NCI-H146 treated with DMSO at 0.1 percent for 48 hours (cell line): ENCODE results near the gene TCTN1.
"Not testable (repeated sequence)": the region's sequence is repeated elsewhere in the genome, so short reads cannot be mapped to it uniquely, and the experiment has no call there.

Experiments used
- DNase-seq: peaks from one replicate; lab custom pipeline; 2025; ENCODE audit not compliant: unreplicated experiment; lab: John Stamatoyannopoulos, UW

TCTN1 gene

GRCh38 chr12:110637869-110638441, 24.0 kb downstream of the TCTN1 start:
- no peak for DNase-seq

- DNase-seq: no peak
These were observed 24.9 kb downstream of the TCTN1 start for GRCh38 chr12:110638796-110639195.

GRCh38 chr12:110639336-110640141, 25.6 kb downstream of the TCTN1 start:
- no peak for DNase-seq

DNA sequence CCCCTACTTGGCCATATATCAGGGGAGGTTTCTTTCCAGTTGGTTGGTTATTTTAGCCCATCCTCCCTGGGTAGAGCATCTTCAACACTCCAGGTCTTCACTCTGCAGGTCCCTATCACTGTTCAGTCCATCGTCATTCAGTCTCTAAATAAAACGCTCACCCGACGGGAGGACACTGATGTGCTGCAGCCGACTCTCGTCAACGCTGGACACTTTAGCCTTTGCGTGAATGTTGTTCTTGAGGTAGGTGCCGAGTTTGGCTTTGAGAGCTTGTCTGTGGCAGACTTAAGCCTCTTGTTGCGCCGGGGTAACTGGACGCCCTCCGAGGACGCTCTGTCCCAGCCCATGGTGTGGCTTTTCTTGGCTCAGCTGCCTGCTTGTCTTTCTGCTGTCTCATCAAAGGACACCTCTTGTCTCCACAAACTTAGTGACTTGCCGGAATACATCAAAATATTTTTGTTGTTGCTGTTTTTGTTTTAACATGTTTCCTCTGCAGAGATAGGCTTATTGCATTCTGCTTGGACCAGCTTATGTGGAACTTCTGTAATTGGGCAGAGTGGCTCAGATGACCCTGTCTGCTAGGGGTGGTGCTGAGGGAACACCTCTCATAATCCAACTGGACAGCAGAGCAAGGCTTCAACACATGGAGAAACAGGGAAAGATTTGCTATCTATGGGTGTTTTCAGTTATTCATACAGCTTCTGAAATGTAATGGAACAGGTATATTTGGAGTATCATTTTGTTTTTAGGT, 26.5 kb downstream of the TCTN1 start:
- no peak for DNase-seq

- no peak for DNase-seq
These were observed 27.6 kb downstream of the TCTN1 start for GRCh38 chr12:110641521-110641920.

GRCh38 chr12:110647631-110648040, 33.7 kb downstream of the TCTN1 start:
- DNase-seq: no peak

GRCh38 chr12:110649341-110649847, 35.5 kb downstream of the TCTN1 start:
- no peak for DNase-seq

DNA sequence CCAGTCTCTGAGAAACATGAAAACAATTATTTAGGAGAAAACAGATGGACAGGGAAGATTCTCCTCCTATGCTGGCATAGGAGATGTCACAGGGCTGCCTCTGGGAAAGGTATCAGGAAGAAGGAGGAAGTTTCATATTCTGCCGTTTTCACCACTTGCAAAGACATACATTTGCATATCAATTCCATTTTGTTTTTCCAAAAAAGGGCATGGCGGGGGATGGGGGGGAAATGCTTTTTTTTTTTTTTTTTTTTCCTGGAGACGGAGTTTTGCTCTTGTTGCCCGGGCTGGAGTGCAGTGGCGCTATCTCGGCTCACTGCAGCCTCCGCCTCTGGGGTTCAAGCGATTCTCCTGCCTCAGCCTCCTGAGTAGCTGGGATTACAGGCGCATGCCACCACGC, 40.3 kb downstream of the TCTN1 start:
- not testable (repeated sequence) for DNase-seq

DNA sequence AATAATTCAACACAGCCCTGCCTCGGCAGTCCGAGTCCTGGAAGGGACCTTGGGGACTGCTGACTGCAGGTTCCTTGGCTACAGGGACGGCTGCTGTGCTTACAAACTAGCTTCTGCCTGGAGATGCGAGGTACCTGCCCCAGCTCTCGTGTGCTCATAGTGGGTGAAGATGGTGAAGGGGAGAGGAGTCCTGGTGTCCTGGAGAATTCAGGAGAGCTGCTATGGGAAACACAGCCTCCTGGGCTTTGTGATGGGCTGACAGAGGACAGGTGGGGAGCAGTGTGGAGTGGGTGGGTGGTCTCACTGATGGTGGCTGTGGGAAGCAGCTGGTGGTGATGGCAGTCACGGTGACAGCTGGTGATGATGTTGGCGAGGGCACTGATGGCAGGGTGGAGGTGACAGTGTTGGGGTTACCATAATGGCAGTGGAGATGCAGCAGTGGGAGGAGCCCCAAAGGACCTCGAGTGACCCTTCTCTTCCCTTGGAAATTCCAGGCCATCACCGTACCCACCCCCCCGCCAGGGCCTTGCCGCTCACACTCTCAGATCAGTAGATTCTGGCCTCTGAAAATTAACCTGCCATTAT, 42.2 kb downstream of the TCTN1 start:
- DNase-seq: no peak

- DNase-seq: no peak
These were observed 43.8 kb downstream of the TCTN1 start for GRCh38 chr12:110657747-110658146.

DNA sequence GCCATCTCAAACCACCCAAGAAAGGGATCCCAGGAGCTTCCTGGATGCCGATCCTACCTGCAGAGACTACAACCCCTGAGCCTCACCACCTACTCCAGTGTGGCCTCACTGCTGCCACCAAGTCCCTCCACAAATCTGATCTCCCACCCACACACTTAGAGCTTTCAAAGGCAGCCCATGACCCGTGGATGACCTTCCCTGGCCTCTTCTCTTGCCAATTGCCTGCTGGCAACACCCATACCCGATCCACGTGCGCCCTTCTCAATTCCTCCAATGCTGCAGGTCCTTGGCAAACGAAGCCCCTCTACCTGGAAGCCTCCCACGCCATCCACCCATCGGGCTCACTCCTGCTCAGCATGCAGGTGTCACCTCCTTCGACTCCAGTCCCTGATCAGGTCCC, 44.3 kb downstream of the TCTN1 start:
- DNase-seq: no peak

GRCh38 chr12:110658878-110659277, 44.9 kb downstream of the TCTN1 start:
- no peak for DNase-seq

DNA sequence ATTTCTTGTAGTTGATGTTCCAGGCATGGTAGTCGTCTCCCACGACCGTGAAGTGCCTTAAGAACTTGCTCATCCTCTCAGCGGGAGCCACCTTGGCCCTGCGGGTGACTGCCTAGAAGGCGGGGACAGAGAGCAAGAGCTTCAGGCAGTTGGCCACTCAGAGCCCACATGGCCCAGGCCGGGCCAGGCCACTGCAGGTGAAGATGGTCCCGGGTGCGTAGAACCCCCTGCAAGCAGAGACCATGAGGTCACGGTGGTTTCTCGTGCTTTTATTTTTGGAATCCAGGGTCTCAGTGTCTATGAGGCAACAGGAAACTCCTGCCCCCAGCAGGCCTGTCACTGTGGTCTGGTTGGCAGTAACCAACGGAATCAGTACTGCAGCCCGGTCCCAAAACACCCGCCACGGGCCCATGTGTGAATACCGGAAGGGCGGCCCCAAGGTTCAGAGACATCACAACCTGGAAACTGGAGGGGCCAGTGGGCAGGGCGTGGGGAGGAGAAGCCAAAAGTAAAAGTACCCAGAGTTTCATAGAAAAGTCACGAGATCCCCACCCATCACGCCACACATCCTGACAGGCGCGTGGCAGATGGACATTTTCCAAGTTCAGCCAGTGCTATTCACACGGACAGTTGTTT, 47.5 kb downstream of the TCTN1 start:
- DNase-seq: no peak

GRCh38 chr12:110666892-110667291, 53.0 kb downstream of the TCTN1 start:
- no peak for DNase-seq

- DNase-seq: no peak
These were observed 53.7 kb downstream of the TCTN1 start for GRCh38 chr12:110667671-110668070.

GRCh38 chr12:110668480-110669192, 54.7 kb downstream of the TCTN1 start:
- no peak for DNase-seq

DNA sequence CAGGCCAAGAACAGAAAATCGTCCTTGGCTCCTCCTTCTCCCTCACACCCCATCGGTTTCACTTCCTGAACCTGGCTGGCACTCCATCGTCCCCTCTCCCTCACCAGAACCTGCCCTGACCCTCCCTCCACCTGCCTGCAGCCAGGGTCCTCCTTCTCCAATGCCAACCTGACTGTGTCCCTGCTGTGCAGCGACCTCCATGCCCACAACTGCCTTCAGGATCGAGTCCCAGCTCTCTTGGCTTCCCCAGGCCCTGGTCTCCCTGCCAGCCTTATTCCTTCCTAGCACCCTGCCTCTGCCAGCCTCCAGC, 55.2 kb downstream of the TCTN1 start:
- no peak for DNase-seq

DNA sequence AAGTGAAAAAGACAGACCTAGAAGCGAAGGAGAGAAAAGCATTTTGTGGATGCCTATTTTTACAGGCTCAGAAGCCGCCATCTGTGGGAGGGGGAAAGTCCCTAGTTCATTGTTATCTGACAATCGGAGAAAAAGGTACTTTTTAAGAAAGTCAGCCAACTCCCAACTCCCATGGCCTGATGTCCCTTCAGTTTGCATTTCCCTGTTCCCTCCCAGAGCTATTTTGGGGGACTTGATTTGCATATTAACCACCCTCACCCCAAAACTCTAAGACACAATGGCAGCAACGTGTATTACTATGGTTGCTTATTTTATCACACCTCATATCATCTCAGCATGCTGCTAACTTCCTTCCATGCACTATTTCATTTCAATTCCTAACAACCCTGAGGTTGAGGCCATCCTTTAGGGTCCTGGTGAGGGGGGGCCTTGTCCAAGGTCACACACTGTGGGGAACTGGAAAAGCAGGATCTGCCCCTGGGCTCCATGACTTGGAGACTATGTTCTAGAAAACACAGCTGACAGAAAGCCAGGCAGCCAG, 56.3 kb downstream of the TCTN1 start:
- no peak for DNase-seq

- DNase-seq: no peak
These were observed 62.2 kb downstream of the TCTN1 start for GRCh38 chr12:110676171-110676570.

DNA sequence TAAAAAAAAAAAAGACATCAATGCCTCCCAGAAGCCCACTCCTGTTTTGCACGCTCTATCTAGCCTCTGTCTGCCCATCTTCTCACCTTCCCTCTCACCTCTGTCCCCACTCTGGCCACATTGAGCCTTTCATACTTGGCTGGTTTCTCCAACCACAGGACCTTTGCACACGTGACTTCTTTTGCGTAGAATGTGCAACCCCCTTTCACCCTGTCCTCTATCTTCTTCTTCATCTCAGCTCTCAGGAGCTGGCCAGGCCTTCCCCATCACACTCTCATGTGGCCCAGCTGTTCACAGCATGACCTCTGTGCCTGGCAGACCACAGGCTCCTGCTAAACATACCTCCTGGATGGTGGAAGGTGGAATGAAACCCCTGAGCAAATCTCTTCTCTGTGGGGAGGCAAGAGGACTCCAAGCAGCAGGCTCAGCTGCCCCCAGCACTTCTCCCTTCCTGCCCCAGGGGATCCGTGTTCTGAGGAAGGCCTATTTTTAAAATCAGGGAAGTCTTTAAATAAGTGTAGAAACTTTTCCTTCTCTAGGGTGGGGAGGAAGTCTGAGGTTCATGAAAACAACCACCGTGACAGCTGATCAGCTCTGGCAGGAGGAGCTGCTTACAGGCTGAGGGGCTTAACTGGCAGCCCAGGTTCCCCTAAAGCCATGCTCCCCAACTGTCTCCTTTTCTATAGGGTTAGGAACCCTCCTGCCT, 63.4 kb downstream of the TCTN1 start:
- no peak for DNase-seq
